ENCODE measurements around the gene LTBP1. TPM values are rescaled to one million over a fixed set of nuclear protein-coding genes. Genes with fewer than 3 reads are reported as not detected.

The LTBP1 gene
- total RNA-seq, 1 experiment from 2014 or later, result 28.5 TPM

DNA sequence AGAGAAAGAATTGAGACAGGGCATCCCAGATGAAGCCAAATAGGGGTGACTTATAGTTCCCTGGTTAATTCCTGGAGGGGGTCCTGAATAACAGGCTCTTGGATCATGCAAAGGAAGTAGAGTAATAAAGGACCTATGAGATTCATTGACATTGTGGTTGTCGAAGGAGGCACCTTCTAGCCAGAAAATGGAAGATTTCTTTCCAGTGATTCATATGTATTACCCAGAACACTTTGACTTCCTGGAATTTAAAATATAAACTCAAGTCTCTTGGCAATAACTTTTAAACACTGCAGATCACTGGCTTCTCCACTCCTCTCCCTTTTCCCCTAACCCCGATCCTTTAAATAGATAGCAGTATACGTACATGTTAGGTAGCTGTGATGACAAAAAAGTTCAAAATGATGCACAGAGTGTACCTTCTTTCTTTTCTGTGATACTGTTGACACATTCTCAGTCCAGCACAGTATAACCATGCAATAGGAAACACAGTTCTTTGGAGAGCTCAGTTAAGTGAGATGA is 211.8 kb downstream of the LTBP1 start:
- Histone ChIP-seq H3K4me2 (ENCODE audit: insufficient read depth, insufficient read length, low read length) (no peak overlapping the region), H3K9me3 (ENCODE audit: control insufficient read depth, low read depth, low read length) (no peaks in the 10 kb centered on the region), H3K14ac (ENCODE audit: insufficient read depth, low read length) (no peak overlapping the region), H3K18ac (ENCODE audit: insufficient read length, low read depth, low read length) (no peak overlapping the region), H3K9ac (ENCODE audit: extremely low read depth, insufficient read length, low read length) (no peak overlapping the region), H3K27me3 (ENCODE audit: insufficient read depth, low read length) (no peaks in the 10 kb centered on the region), H2AK5ac (ENCODE audit: insufficient read length, low read length) (no peak overlapping the region), H3K79me2 (ENCODE audit: insufficient read depth, low read length) (no peaks in the 10 kb centered on the region), H2AFZ (ENCODE audit: low read length) (no peak overlapping the region), H3K4me1 (ENCODE audit: insufficient read depth, low read length) (no peaks in the 10 kb centered on the region), H2BK15ac (ENCODE audit: low read depth, low read length) (no peak overlapping the region), H3K27ac (ENCODE audit: insufficient read length, low read depth, low read length) (no peak overlapping the region), H4K20me1 (ENCODE audit: control insufficient read depth, insufficient read depth, insufficient read length) (no peaks in the 10 kb centered on the region), H2BK20ac (ENCODE audit: low read depth, low read length, poor library complexity, severe bottlenecking) (no peak overlapping the region), H2BK120ac (ENCODE audit: low read depth, low read length, poor library complexity, severe bottlenecking) (no peak overlapping the region), H4K91ac (ENCODE audit: insufficient read length, low read depth, low read length) (no peak overlapping the region), H2BK12ac (ENCODE audit: insufficient read length, low read depth, low read length) (no peak overlapping the region), H3K56ac (ENCODE audit: insufficient read length, low read depth, low read length) (no peak overlapping the region), H3K4ac (ENCODE audit: low read depth, low read length) (no peak overlapping the region), H4K8ac (replicated peaks; ENCODE audit: insufficient read length, low read depth, low read length) (no peak overlapping the region), H3K79me1 (ENCODE audit: insufficient read depth, low read depth, low read length, poor library complexity, severe bottlenecking) (no peaks in the 10 kb centered on the region), H3K23me2 (ENCODE audit: insufficient read length, low read depth, low read length, poor library complexity, severe bottlenecking) (no peaks in the 10 kb centered on the region), H2BK5ac (ENCODE audit: insufficient read length, low read length) (no peak overlapping the region), H4K5ac (ENCODE audit: insufficient read length, low read depth, low read length) (no peak overlapping the region), H3K23ac (ENCODE audit: insufficient read length, low read depth, low read length) (no peak overlapping the region), H3T11ph (ENCODE audit: low read length) (no peak overlapping the region)
- TF ChIP-seq CTCF (conservative IDR thresholded peaks at IDR 0.05), result no peak
- no peaks in the 10 kb centered on the region for H3K9me3 Mint-ChIP-seq
- no peaks in the 10 kb centered on the region for H3K4me1 Mint-ChIP-seq
- H3K27ac Mint-ChIP-seq, result no peak overlapping the region
- WGBS (ENCODE audit: extremely low coverage, insufficient read length, low lambda C conversion rate), result no CpG with 5 or more reads among the region's 3 CpGs
- no peak overlapping the region for H3K4me3 Mint-ChIP-seq
- DNase-seq, result no peak
- H3K36me3 Mint-ChIP-seq (ENCODE audit: insufficient read depth in 1 of 3, low read depth in 3 of 3), result no peaks in the 10 kb centered on the region
- H3K27me3 Mint-ChIP-seq (ENCODE audit: low read depth), result no peaks in the 10 kb centered on the region
